GM13977 (cell line): Measurements from ENCODE around the gene ZNF541.

Experiments
- DNase-seq: peaks from one replicate; pipeline ENCODE4 v3.0.0; 2012; ENCODE audit warnings: low spot score
- CTCF ChIP-seq: IDR thresholded peaks from 2 replicates; pipeline ENCODE4 v1.5.1; 2012; ENCODE audit warnings: mild to moderate bottlenecking, control low read depth; ENCODE audit not compliant: insufficient read depth; ENCODE audit errors: extremely low read depth, missing control alignments
- in situ Hi-C: fragments of 300-500 bp; cut with MboI; formaldehyde crosslinking; loops from one replicate; pipeline ENCODE4 v1.12.0; 2022; ENCODE audit warnings: low sequenced_read_pairs, low pct_unique_long_range_greater_than_20kb, mixed read lengths, inconsistent platforms; ENCODE audit not compliant: unreplicated experiment

ZNF541 gene

GRCh38 chr19:47560999-47561398, 11.9 kb downstream of the ZNF541 start:
- in situ Hi-C loops, result no loop called here
- TF ChIP-seq CTCF, result no peak
- DNase-seq, result no peak

GRCh38 chr19:47550129-47550528, 22.8 kb downstream of the ZNF541 start:
- in situ Hi-C loops, result no loop called here
- TF ChIP-seq CTCF, result no peak
- no peak for DNase-seq

GRCh38 chr19:47549261-47549862, 23.6 kb downstream of the ZNF541 start:
- in situ Hi-C loops, result no loop called here
- no peak for DNase-seq
- TF ChIP-seq CTCF, result no peak

GRCh38 chr19:47547199-47547598, 25.7 kb downstream of the ZNF541 start:
- in situ Hi-C loops, result no loop called here
- no peak for TF ChIP-seq CTCF

GRCh38 chr19:47545061-47545948, 27.6 kb downstream of the ZNF541 start:
- TF ChIP-seq CTCF, result no peak
- in situ Hi-C loops, result no loop called here
- DNase-seq, result no peak

More at GRCh38 chr19:47547199-47547598, 25.7 kb downstream of the ZNF541 start:
- DNase-seq, result no peak

GRCh38 chr19:47544476-47544875, 28.5 kb downstream of the ZNF541 start:
- no peak for TF ChIP-seq CTCF
- DNase-seq, result no peak
- in situ Hi-C loops, result no loop called here
